GM19035 (cell line): ENCODE data around the gene GABRB1.

Experiments
- ATAC-seq: cut with Tn5 transposase; IDR thresholded peaks from one replicate; pipeline ENCODE4 v1.9.1; 2021; ENCODE audit not compliant: unreplicated experiment

GABRB1 gene

GRCh38 chr4:47207555-47207954, 176.2 kb downstream of the GABRB1 start:
- ATAC-seq: no peak

- ATAC-seq: no peak
Observed at GRCh38 chr4:47209833-47210232, 178.5 kb downstream of the GABRB1 start.

GRCh38 chr4:47210828-47211227, 179.5 kb downstream of the GABRB1 start:
- ATAC-seq: no peak

- no peak for ATAC-seq
Observed at GRCh38 chr4:47213106-47213505, 181.7 kb downstream of the GABRB1 start.

GRCh38 chr4:47213539-47213938, 182.2 kb downstream of the GABRB1 start:
- no peak for ATAC-seq

GRCh38 chr4:47213971-47214370, 182.6 kb downstream of the GABRB1 start:
- no peak for ATAC-seq

GRCh38 chr4:47215759-47216158, 184.4 kb downstream of the GABRB1 start:
- no peak for ATAC-seq

GRCh38 chr4:47217291-47217690, 185.9 kb downstream of the GABRB1 start:
- ATAC-seq: no peak

- ATAC-seq: no peak
Observed at GRCh38 chr4:47217884-47218283, 186.5 kb downstream of the GABRB1 start.

- ATAC-seq: no peak
Observed at GRCh38 chr4:47218631-47219030, 187.3 kb downstream of the GABRB1 start.

GRCh38 chr4:47219586-47219985, 188.2 kb downstream of the GABRB1 start:
- ATAC-seq: no peak

GRCh38 chr4:47221721-47222120, 190.4 kb downstream of the GABRB1 start:
- no peak for ATAC-seq

GRCh38 chr4:47222276-47222675, 190.9 kb downstream of the GABRB1 start:
- ATAC-seq: no peak

GRCh38 chr4:47224361-47224760, 193.0 kb downstream of the GABRB1 start:
- no peak for ATAC-seq

GRCh38 chr4:47235721-47236120, 204.4 kb downstream of the GABRB1 start:
- ATAC-seq: no peak

GRCh38 chr4:47238667-47239066, 207.3 kb downstream of the GABRB1 start:
- ATAC-seq: no peak

- no peak for ATAC-seq
Observed at GRCh38 chr4:47239649-47240048, 208.3 kb downstream of the GABRB1 start.

GRCh38 chr4:47251348-47252135, 220.2 kb downstream of the GABRB1 start:
- no peak for ATAC-seq

GRCh38 chr4:47263721-47264120, 232.4 kb downstream of the GABRB1 start:
- no peak for ATAC-seq

GRCh38 chr4:47270201-47270888, 239.0 kb downstream of the GABRB1 start:
- ATAC-seq: no peak

- ATAC-seq: no peak
Observed at GRCh38 chr4:47271291-47271690, 239.9 kb downstream of the GABRB1 start.

GRCh38 chr4:47274901-47275300, 243.5 kb downstream of the GABRB1 start:
- ATAC-seq: no peak
